Mesenchymal stem cell (in vitro differentiated cells and primary cell): ENCODE data around the gene DAO.
A peak's percentile ranks its signal among the peaks of the same experiment; 100 is the strongest.

ENCODE experiments used
- DNase-seq: peaks from one replicate; pipeline ENCODE4 v3.0.0-alpha.2; 2013
- H2AFZ ChIP-seq: one replicate; pipeline ENCODE4 v1.6.1; 2013; ENCODE audit warnings: low read depth, mild to moderate bottlenecking, control low read depth, inconsistent platforms, low read length, moderate library complexity
- H2AK5ac ChIP-seq: 2 replicates; pipeline ENCODE4 v1.6.1; 2013; ENCODE audit warnings: low read length, moderate library complexity, mild to moderate bottlenecking, inconsistent platforms; ENCODE audit not compliant: severe bottlenecking
- H2BK120ac ChIP-seq: one replicate; pipeline ENCODE4 v1.6.1; 2013; ENCODE audit warnings: low read depth, mild to moderate bottlenecking, inconsistent platforms, low read length, moderate library complexity
- H2BK12ac ChIP-seq, 2 experiments: one replicate each; pipeline ENCODE4 v1.6.1; 2013; ENCODE audit warnings: inconsistent platforms in 2 of 2, low read length in 2 of 2, mild to moderate bottlenecking in 2 of 2, moderate library complexity in 2 of 2, control low read depth in 1 of 2
- H2BK15ac ChIP-seq: one replicate; pipeline ENCODE4 v1.6.1; 2013; ENCODE audit warnings: mild to moderate bottlenecking, low read depth, inconsistent platforms; ENCODE audit not compliant: poor library complexity, severe bottlenecking
- H2BK5ac ChIP-seq: 2 replicates; pipeline ENCODE4 v1.6.1; 2013; ENCODE audit warnings: low read depth, mild to moderate bottlenecking, low read length, control low read depth, inconsistent platforms; ENCODE audit not compliant: poor library complexity, severe bottlenecking
- H3K14ac ChIP-seq, 2 experiments: one replicate each; pipeline ENCODE4 v1.6.1; 2013; ENCODE audit warnings: inconsistent platforms in 2 of 2, low read length in 2 of 2, control low read depth in 1 of 2, mild to moderate bottlenecking in 1 of 2, moderate library complexity in 1 of 2
- H3K18ac ChIP-seq, 2 experiments: one replicate each; pipeline ENCODE4 v1.6.1; 2013; ENCODE audit warnings: inconsistent platforms in 2 of 2, low read length in 2 of 2, control low read depth in 1 of 2, low read depth in 1 of 2, mild to moderate bottlenecking in 1 of 2
- H3K23ac ChIP-seq, 2 experiments: one replicate each; pipeline ENCODE4 v1.6.1; 2013; ENCODE audit warnings: inconsistent platforms in 2 of 2, low read length in 2 of 2, mild to moderate bottlenecking in 2 of 2, moderate library complexity in 2 of 2, control low read depth in 1 of 2
- H3K27ac ChIP-seq: 2 replicates; pipeline ENCODE4 v1.5.1; 2013; ENCODE audit warnings: mild to moderate bottlenecking, moderate library complexity, low read length, control low read depth, inconsistent platforms; ENCODE audit not compliant: poor library complexity, severe bottlenecking
- H3K27me3 ChIP-seq, 2 experiments: 2 replicates each; pipeline versions ENCODE4 v1.6.1 to v1.7.0; 2013; ENCODE audit warnings: low read length in 2 of 2, mild to moderate bottlenecking in 2 of 2, moderate library complexity in 2 of 2, control low read depth in 1 of 2, inconsistent platforms in 1 of 2; ENCODE audit not compliant: control insufficient read depth in 1 of 2, insufficient read depth in 1 of 2
- H3K36me3 ChIP-seq, 2 experiments: 2 replicates each; pipeline versions ENCODE4 v1.6.1 to v1.7.0; 2013; ENCODE audit warnings: low read length in 2 of 2, control low read depth in 1 of 2, inconsistent platforms in 1 of 2, low read depth in 1 of 2, mild to moderate bottlenecking in 1 of 2; ENCODE audit not compliant: insufficient read depth in 2 of 2, control insufficient read depth in 1 of 2
- H3K4ac ChIP-seq, 2 experiments: one replicate each; pipeline ENCODE4 v1.6.1; 2013; ENCODE audit warnings: inconsistent platforms in 2 of 2, low read length in 2 of 2, mild to moderate bottlenecking in 2 of 2, moderate library complexity in 2 of 2, control low read depth in 1 of 2, low read depth in 1 of 2
- H3K4me1 ChIP-seq: 2 replicates; pipeline ENCODE4 v1.6.1; 2013; ENCODE audit warnings: low read depth, low read length, control low read depth; ENCODE audit not compliant: control insufficient read depth, insufficient read depth
- H3K4me2 ChIP-seq: 2 replicates; pipeline ENCODE4 v1.6.1; 2013; ENCODE audit warnings: low read length, mild to moderate bottlenecking, inconsistent platforms; ENCODE audit not compliant: poor library complexity, severe bottlenecking
- H3K4me3 ChIP-seq, 2 experiments: 2 replicates each; pipeline versions ENCODE4 v1.5.1 to v1.7.0; 2013; ENCODE audit warnings: low read length in 2 of 2, mild to moderate bottlenecking in 2 of 2, control low read depth in 1 of 2, low read depth in 1 of 2; ENCODE audit not compliant: insufficient read depth in 1 of 2
- H3K79me1 ChIP-seq: replicated peaks from 2 replicates; pipeline ENCODE4 v1.6.1; 2013; ENCODE audit warnings: mild to moderate bottlenecking, control low read depth, low read length, inconsistent platforms; ENCODE audit not compliant: poor library complexity, severe bottlenecking
- H3K9ac ChIP-seq: 2 replicates; pipeline ENCODE4 v1.7.0; 2013; ENCODE audit warnings: mild to moderate bottlenecking, low read length, moderate library complexity
- H3K9me3 ChIP-seq: 2 replicates; pipeline ENCODE4 v1.7.0; 2013; ENCODE audit warnings: mild to moderate bottlenecking, low read length; ENCODE audit not compliant: control insufficient read depth
- H4K8ac ChIP-seq: one replicate; pipeline ENCODE4 v1.6.1; 2013; ENCODE audit warnings: inconsistent platforms, mild to moderate bottlenecking, low read length, moderate library complexity
- H4K91ac ChIP-seq: one replicate; pipeline ENCODE4 v1.6.1; 2013; ENCODE audit warnings: mild to moderate bottlenecking, low read length, inconsistent platforms
- WGBS: methylation state at CpG from one replicate; pipeline ENCODE4 v1.1.7; 2013; ENCODE audit warnings: mixed read lengths; 5-methylcytosine and 5-hydroxymethylcytosine counted together

The DAO gene

DNA sequence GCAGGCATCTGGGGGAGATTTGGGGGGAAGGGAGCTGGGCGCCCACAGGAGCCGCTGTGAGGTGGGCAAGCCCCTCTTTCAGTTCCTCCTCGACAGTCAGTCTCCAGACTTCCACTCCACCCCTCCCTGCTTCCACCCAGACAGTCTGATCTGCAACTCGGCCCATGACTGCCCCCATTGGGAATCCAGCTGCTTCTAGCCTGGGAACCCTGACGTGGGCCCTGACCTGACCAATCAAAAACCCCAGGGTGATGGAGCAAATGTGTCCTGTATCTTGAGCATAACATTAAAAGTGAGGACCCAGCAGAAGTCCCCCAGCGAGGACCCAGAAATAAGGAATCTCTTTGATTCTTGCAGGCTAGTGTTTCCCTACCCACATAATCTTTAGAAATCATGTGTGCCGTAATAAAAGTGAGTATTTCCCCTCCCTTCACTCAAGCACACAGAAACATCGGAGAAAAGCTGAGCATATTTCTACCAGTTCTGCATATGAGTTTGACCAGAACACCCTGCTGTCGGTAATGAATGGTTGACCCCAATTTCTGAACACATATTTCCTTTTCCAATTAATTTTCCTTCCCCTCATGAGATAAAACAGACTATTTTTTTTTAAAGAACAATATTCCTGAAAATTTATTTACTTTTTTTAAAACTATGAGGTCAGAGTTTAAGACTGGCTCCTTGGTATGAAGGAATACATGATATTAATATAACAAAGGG, 28.9 kb upstream of the DAO start:
- Histone ChIP-seq H2BK5ac (no peak overlapping the region), H3K23ac (no peak overlapping the region), H3K4me3 (no peak overlapping the region), H2BK120ac (peak overlapping the region; percentile 80), H2BK12ac (no peak overlapping the region), H3K9ac (peak overlapping the region; percentile 100), H3K14ac (no peak overlapping the region), H2AK5ac (peak overlapping the region; percentile 31), H3K27ac (peak overlapping the region; percentile 36), H3K4me1 (peaks cover 20% of the 10 kb centered on the region), H2BK15ac (no peak overlapping the region), H3K9me3 (peaks cover 3% of the 10 kb centered on the region), H2AFZ (no peak overlapping the region), H4K91ac (no peak overlapping the region), H3K27me3 (no peaks in the 10 kb centered on the region), H3K4ac (no peak overlapping the region), H3K18ac (peak overlapping the region in 1 of 2 experiments; percentile 11), H3K79me1 (peaks cover 6% of the 10 kb centered on the region), H3K36me3 (peaks cover 38 to 60% of the 10 kb centered on the region in 2 experiments), H3K4me2 (no peak overlapping the region), H4K8ac (peak overlapping the region; percentile 7)
- DNase-seq, result peak; percentile 97
- WGBS, result 62% methylated on average over 9 of the region's 9 CpGs

DNA sequence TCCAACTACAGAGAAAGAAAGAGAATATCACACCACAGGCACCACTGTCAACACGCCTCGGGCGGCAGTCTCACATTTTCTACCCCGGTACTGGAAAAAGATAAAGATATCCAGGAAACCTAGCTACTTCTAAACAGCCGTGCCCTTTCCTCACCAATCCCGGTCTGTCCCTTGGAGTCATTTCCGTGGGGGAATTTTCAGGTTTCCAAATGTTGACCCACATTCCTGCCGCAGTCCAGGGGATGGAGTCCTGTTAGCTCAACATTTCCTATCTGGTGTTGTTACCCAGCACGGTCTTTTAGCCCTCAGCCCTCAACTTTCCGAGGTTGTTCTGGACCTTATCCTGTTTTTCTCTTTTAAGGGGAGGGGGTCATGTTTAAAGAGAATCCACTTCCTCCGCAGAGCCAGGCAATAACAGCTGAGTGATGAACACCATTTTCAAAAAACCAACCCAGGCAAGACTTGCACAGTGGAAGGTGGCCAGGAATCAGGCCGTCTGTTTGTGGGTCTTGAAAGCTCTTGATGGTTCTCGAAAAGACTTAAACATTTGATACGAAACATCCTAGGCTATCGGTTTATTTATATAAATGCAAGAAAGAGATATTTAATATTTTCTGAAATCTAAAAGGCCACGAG, 27.1 kb upstream of the DAO start:
- Histone ChIP-seq H3K23ac (no peak overlapping the region), H3K4me1 (peaks cover 20% of the 10 kb centered on the region), H3K79me1 (peaks cover 4% of the 10 kb centered on the region), H3K27ac (peak overlapping the region; percentile 60), H3K36me3 (peaks cover 21 to 43% of the 10 kb centered on the region in 2 experiments), H3K9ac (peak overlapping the region; percentile 100), H2AK5ac (peak overlapping the region; percentile 97), H2AFZ (no peak overlapping the region), H3K4ac (peak overlapping the region; percentile 60 to 72), H3K18ac (peak overlapping the region; percentile 72 to 76), H3K14ac (no peak overlapping the region), H4K91ac (peak overlapping the region; percentile 43), H2BK5ac (no peak overlapping the region), H4K8ac (no peak overlapping the region), H2BK120ac (peak overlapping the region; percentile 27), H3K4me2 (peak overlapping the region; percentile 40), H2BK12ac (peak overlapping the region in 1 of 2 experiments; percentile 49), H3K4me3 (peak overlapping the region in 1 of 2 experiments; percentile 100), H2BK15ac (no peak overlapping the region), H3K9me3 (peaks cover 3% of the 10 kb centered on the region), H3K27me3 (no peaks in the 10 kb centered on the region)
- 70% methylated on average over 9 of the region's 16 CpGs for WGBS
- DNase-seq, result peak; percentile 79

DNA sequence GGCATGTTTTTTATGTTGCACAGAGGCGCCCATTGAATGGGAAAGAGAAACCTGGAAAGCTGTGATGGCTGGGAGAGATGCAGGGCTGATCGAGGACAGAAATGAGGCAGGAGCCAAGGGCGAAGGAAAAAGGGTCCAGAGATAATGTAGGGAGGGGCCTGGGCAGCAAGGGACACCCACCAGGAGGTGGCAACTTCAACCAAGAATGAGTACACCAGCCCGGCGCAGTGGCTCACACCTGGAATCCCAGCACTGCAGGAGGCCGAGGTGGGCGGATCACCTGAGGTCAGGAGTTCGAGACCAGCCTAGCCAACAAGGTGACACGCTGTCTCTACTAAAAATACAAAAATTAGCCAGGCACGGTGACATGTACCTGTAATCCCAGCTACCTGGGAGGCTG, 26.5 kb upstream of the DAO start:
- Histone ChIP-seq H2BK120ac (no peak overlapping the region), H3K14ac (peak overlapping the region in 1 of 2 experiments; percentile 82), H3K4ac (peak overlapping the region; percentile 24 to 96), H3K27ac (peak overlapping the region; percentile 83), H3K79me1 (peaks cover 4% of the 10 kb centered on the region), H3K27me3 (no peaks in the 10 kb centered on the region), H2BK12ac (peak overlapping the region in 1 of 2 experiments; percentile 64), H2BK5ac (peak overlapping the region; percentile 66), H4K91ac (peak overlapping the region; percentile 30), H2BK15ac (no peak overlapping the region), H3K4me1 (peaks cover 22% of the 10 kb centered on the region), H4K8ac (peak overlapping the region; percentile 52), H3K4me3 (peak overlapping the region in 1 of 2 experiments; percentile 100), H2AK5ac (peak overlapping the region; percentile 91), H3K18ac (peak overlapping the region; percentile 64 to 92), H3K9ac (peak overlapping the region; percentile 100), H3K9me3 (peaks cover 3% of the 10 kb centered on the region), H3K4me2 (peak overlapping the region; percentile 23), H2AFZ (no peak overlapping the region), H3K36me3 (peaks cover 17 to 37% of the 10 kb centered on the region in 2 experiments), H3K23ac (no peak overlapping the region)
- DNase-seq, result no peak
- WGBS, result 93% methylated on average over 10 of the region's 10 CpGs

DNA sequence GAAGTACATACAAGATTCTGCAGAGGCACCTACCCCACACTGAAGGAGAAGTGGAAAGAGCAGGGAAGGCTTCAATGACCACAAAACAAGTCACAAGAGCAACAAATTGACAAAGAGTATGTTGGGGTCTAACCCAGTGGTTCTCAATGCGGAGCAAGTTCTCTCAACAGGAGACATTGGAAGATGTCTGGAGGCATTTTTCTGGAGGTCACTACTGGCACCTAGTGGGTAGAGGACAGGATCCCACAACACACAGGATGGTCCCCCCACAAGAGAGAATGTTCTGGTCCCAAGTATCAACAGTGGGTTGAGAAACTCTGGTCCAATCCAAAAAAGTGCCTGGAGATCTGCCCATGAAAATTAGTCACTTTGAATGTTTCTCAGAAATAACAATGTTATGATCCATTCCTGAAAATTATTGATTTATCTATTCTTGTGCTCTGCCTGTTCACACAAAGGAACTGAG, 25.9 kb upstream of the DAO start:
- Histone ChIP-seq H3K14ac (no peak overlapping the region), H3K79me1 (no peaks in the 10 kb centered on the region), H3K4me3 (peak overlapping the region in 1 of 2 experiments; percentile 100), H3K36me3 (peaks cover 11 to 31% of the 10 kb centered on the region in 2 experiments), H2BK15ac (no peak overlapping the region), H2AFZ (no peak overlapping the region), H3K4ac (no peak overlapping the region), H2BK5ac (no peak overlapping the region), H3K23ac (no peak overlapping the region), H4K91ac (no peak overlapping the region), H3K27ac (peak overlapping the region; percentile 83), H3K4me2 (no peak overlapping the region), H3K4me1 (peaks cover 23% of the 10 kb centered on the region), H3K27me3 (no peaks in the 10 kb centered on the region), H3K9me3 (peaks cover 3% of the 10 kb centered on the region), H3K18ac (peak overlapping the region in 1 of 2 experiments; percentile 92), H3K9ac (peak overlapping the region; percentile 100), H4K8ac (no peak overlapping the region), H2BK120ac (no peak overlapping the region), H2BK12ac (peak overlapping the region in 1 of 2 experiments; percentile 78), H2AK5ac (peak overlapping the region; percentile 43)
- DNase-seq, result peak; percentile 96
- WGBS, result 67% methylated on average over 1 of the region's 1 CpG
